Cerebellar nuclear complex (tissue), 1 donor: ENCODE measurements around the gene RALGPS1.
A peak's percentile ranks its signal among the peaks of the same experiment; 100 is the strongest.
"Not testable (repeated sequence)": the region's sequence is repeated elsewhere in the genome, so short reads cannot be mapped to it uniquely, and the experiment has no call there.

Source experiments
- DNase-seq, 2 experiments: peaks; one replicate each; lab custom pipeline; 2025; lab: John Stamatoyannopoulos, UW

The RALGPS1 gene

GRCh38 chr9:127155314-127155960 is 240.9 kb downstream of the RALGPS1 start:
- DNase-seq = no peak

- no peak for DNase-seq
These were observed 244.3 kb downstream of the RALGPS1 start for GRCh38 chr9:127158786-127159324.

GRCh38 chr9:127159325-127159801 is 244.8 kb downstream of the RALGPS1 start:
- peak in 1 of 2 experiments; percentile 27 for DNase-seq

GRCh38 chr9:127159949-127160610 is 245.5 kb downstream of the RALGPS1 start:
- no peak for DNase-seq

GRCh38 chr9:127161081-127161624 is 246.6 kb downstream of the RALGPS1 start:
- no peak for DNase-seq

GRCh38 chr9:127162046-127162863 is 247.7 kb downstream of the RALGPS1 start:
- DNase-seq = no peak

GRCh38 chr9:127162864-127163365 is 248.3 kb downstream of the RALGPS1 start:
- DNase-seq = no peak

GRCh38 chr9:127163409-127163808 is 248.8 kb downstream of the RALGPS1 start:
- DNase-seq = no peak

- DNase-seq = no peak
These were observed 250.5 kb downstream of the RALGPS1 start for GRCh38 chr9:127165116-127165515.

- DNase-seq = no peak
These were observed 251.5 kb downstream of the RALGPS1 start for GRCh38 chr9:127166111-127166510.

GRCh38 chr9:127166651-127167524 is 252.3 kb downstream of the RALGPS1 start:
- DNase-seq = no peak

GRCh38 chr9:127167560-127168326 is 253.2 kb downstream of the RALGPS1 start:
- DNase-seq = no peak

- no peak for DNase-seq
These were observed 254.4 kb downstream of the RALGPS1 start for GRCh38 chr9:127168756-127169574.

GRCh38 chr9:127169575-127169883 is 254.9 kb downstream of the RALGPS1 start:
- DNase-seq = no peak

GRCh38 chr9:127170103-127170502 is 255.5 kb downstream of the RALGPS1 start:
- no peak for DNase-seq

GRCh38 chr9:127170652-127171051 is 256.1 kb downstream of the RALGPS1 start:
- no peak for DNase-seq

- not testable (repeated sequence) for DNase-seq
These were observed 256.8 kb downstream of the RALGPS1 start for GRCh38 chr9:127171348-127171747.

- DNase-seq = no peak
These were observed 257.6 kb downstream of the RALGPS1 start for GRCh38 chr9:127172066-127172707.

GRCh38 chr9:127173063-127173462 is 258.5 kb downstream of the RALGPS1 start:
- DNase-seq = no peak
